Inferior parietal cortex (tissue), 1 donor: ENCODE results near the gene CD320.
"Not testable (repeated sequence)": the region's sequence is repeated elsewhere in the genome, so short reads cannot be mapped to it uniquely, and the experiment has no call there.

Source experiments
- DNase-seq: peaks from one replicate; pipeline ENCODE4 v3.0.0-alpha.2; 2016; ENCODE audit errors: extremely low spot score

The CD320 gene

GRCh38 chr19:8307965-8308866, at the start of gene CD320:
Gene CD320, minus strand, starts transcription at chr19:8308358. Its CDS starts 68 bp downstream, at chr19:8308290.
- peak; percentile 93 for DNase-seq

DNA sequence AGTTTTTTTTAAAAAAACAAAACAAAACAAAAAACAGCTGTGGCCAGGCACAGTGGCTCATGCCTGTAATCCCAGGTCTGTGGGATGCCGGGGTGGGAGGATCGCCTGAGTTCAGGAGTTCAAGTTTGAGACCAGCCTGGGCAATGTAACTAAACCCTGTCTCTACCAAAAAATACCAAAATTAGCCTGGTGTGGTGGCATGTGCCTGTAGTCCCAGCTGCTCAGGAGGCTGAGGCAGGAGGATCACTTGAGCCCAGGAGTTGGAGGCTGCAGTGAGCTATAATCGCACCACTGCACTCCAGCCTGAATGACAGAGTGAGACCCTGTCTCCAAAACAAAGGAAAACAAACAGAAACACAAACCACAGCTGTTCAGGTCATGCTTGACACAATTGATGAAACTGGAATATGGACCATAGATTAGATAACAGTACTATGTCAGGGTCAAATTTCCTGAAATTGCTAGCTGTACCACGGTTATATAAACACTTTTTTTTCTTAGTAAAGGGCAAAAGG, 48.9 kb upstream of the CD320 start:
- DNase-seq, result no peak

- DNase-seq, result no peak
These were observed 47.7 kb upstream of the CD320 start for GRCh38 chr19:8355631-8356402.

GRCh38 chr19:8352845-8353244, 44.7 kb upstream of the CD320 start:
- not testable (repeated sequence) for DNase-seq

DNA sequence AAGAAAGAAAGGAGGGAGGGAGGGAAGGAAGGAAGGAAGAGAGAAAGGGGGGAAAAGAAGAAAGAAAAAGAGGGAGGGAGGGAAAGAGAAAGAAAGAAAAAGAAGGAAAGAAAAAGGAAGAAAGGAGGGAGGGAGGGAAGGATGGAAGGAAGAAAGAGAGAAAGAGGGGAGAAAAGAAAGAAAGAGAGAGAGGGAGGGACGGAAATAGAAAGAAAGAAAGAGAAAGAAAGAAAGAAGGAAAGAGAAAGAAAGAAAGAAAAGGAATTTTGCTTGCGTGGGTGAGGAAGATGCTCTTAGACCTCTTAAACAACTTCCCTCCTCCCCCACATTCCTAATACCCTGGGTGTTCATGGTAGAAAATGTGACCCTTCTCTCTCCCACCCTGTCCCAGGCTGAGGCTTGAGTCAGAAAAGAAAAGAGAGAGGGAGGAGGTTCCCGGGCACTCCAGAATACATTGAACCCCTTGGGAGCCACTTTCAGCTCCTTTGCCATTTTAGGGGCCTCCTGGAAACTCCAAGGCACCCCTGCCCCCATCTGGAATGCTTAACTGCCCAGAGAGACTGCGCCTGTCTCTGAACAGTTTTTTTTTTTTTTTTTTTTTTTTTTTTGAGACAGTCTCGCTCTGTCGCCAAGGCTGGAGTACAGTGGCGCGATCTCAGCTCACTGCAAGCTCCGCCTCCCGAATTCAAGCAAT, 44.1 kb upstream of the CD320 start:
- no peak for DNase-seq

GRCh38 chr19:8349629-8350372, 41.6 kb upstream of the CD320 start:
- not testable (repeated sequence) for DNase-seq

GRCh38 chr19:8343483-8343844, 35.3 kb upstream of the CD320 start:
- DNase-seq, result no peak

- peak; percentile 84 for DNase-seq
These were observed 34.7 kb upstream of the CD320 start, which contains the start of gene KANK3 for GRCh38 chr19:8342684-8343482. Gene KANK3, minus strand, starts transcription at chr19:8343262. Its CDS starts 5,434 bp downstream, at chr19:8337828.

DNA sequence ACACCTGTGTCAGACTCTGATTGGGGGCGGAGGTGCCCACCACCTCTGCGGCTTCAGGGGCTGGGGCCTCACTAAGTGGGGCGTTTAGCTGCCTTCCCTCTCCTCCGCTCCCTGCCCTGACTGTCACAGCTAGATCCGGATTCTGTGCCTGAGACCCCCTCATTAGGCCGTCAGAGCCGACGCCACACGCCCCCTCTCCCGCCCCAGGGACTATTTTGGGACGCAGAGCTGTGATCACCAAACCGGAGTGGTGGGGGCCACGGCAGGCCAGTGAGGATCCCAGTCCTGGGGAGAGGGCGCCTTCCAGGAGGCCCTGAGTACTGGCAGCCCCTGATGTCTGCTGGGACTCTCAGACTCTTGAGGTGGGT, 34.1 kb upstream of the CD320 start:
- DNase-seq, result no peak

- DNase-seq, result not testable (repeated sequence)
These were observed 33.3 kb upstream of the CD320 start for GRCh38 chr19:8341504-8341903.

GRCh38 chr19:8340341-8341096, 32.4 kb upstream of the CD320 start:
- no peak for DNase-seq

GRCh38 chr19:8338835-8339234, 30.7 kb upstream of the CD320 start:
- DNase-seq, result no peak

- no peak for DNase-seq
These were observed 29.6 kb upstream of the CD320 start for GRCh38 chr19:8337728-8338127.

- no peak for DNase-seq
These were observed 28.5 kb upstream of the CD320 start for GRCh38 chr19:8336660-8337059.

DNA sequence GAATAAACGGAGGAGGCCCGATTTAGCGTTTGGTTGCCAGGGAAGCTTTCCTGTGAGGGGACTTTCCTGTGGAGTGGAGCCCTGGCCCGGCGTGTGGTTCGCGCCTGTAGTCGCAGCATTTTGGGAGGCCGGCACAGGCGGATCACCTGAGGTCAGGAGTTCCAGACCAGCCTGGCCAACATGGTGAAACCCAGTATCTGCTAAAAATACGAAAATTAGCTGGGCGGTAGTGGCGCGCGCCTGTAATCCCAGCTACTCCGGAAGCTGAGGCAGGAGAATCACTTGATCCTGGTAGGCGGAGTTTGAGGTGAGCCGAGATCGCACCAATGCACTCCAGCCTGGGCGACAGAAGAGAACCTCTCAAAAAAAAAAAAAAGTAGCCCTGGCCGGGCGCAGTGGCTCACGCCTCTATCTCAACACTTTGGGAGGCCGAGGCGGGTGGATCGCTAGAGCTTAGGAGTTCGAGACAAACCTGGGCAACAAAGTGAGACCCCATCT, 28.0 kb upstream of the CD320 start:
- DNase-seq, result no peak

GRCh38 chr19:8335343-8336071, 27.3 kb upstream of the CD320 start:
- no peak for DNase-seq

GRCh38 chr19:8334458-8335342, 26.5 kb upstream of the CD320 start:
- DNase-seq, result no peak
